Measurements from ENCODE around the gene KCNA3. TPM values are rescaled to one million over a fixed set of nuclear protein-coding genes. Genes with fewer than 3 reads are reported as not detected.
A peak's percentile ranks its signal among the peaks of the same experiment; 100 is the strongest.

The KCNA3 gene
- total and polyA plus RNA-seq, 4 experiments from 2014 or later = 88.7 to 124 (median 110) TPM

DNA sequence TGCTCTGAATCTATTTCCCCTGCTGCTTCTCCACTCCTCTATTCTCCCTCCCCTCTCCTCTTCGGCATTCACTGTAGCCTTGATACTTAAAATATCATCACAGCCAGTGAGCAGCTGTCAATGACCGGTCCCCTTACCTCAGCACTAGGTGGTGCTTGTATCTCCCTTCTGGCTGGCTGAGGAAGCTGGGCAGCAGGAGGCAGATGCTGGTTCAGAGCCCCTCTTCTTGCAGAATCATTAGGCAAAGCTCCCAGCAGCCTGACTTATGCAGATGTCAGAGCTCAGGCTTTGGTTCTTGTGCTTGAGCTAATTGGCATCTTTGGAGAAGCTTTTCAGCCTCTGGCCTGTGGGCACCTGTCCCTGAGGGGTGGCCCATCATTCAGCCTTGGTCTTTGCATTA is 36.7 kb downstream of the KCNA3 start:
- peaks cover 11 to 96% (median 84%) of the 10 kb centered on the region in 4 donors for H3K4me1 Mint-ChIP-seq
- POLR2A ChIA-PET (ENCODE audit: partially characterized antibody) = interaction anchor here (0.5 to 27.3 kb wide), 4 partner anchors 11 to 189 kb away, joined by 3 to 993 read pairs (median 156); partner anchors contain the start of gene KCNA3
- peaks cover 2 to 16% (median 9%) of the 10 kb centered on the region in 8 donors for H3K9me3 Mint-ChIP-seq
- peak overlapping the region in 6 of 7 donors; percentile 78 to 94 (median 89) for H3K27ac Mint-ChIP-seq
- H3K9me3 ChIP-seq (ENCODE audit: control insufficient read depth in 1 of 2, low read length in 2 of 2) = no peaks in the 10 kb centered on the region
- no peaks in the 10 kb centered on the region for H3K27me3 Mint-ChIP-seq
- H3K27ac ChIP-seq (ENCODE audit: low read depth, low read length) = peak overlapping the region; percentile 4
- peaks cover 6 to 12% of the 10 kb centered on the region in 2 donors for H3K36me3 Mint-ChIP-seq
- CTCF ChIA-PET (ENCODE audit: partially characterized antibody) = interaction anchor here (1.0 to 12.6 kb wide), 7 partner anchors 9 to 127 kb away, joined by 3 to 179 read pairs (median 3); partner anchors contain the start of gene KCNA3
- intact Hi-C loops (cut with micrococcal nuclease) = loop anchor here (10.0 kb wide), 1 partner anchor 327 kb away; the partner anchor contains the start of gene LRIF1
- peaks cover 99% of the 10 kb centered on the region for H3K4me1 ChIP-seq (ENCODE audit: insufficient read depth, low read length)
- H3K27me3 ChIP-seq (ENCODE audit: insufficient read depth, low read length) = no peaks in the 10 kb centered on the region
- no peak for DNase-seq
- H3K4me3 Mint-ChIP-seq = peak overlapping the region in 5 of 8 donors; percentile 10 to 74 (median 41)
- no peak overlapping the region for H3K4me3 ChIP-seq (ENCODE audit: low read length in 2 of 2)
- no peaks in the 10 kb centered on the region for H3K36me3 ChIP-seq (ENCODE audit: insufficient read depth, low read length)

DNA sequence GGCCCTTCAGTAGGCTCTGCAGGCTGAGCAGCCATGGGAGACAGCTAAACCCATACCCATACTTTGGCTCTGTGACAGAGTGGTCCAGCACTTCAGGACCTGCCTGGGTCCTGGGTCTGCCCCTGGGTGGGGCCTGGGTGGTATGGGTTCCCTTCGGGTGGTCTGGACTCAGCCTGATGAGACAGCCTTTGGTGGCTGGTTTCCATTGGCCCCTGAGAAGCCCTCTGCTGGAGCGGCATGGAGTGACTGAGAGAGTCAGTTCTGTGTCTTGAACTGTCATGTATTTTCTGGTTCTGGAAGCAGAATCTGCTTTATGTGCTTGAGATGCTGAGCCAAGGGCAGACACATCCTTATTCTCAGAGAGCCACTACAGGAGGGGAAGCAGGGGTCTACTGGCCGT is 37.3 kb downstream of the KCNA3 start:
- DNase-seq = no peak
- H3K27me3 Mint-ChIP-seq = no peaks in the 10 kb centered on the region
- Histone ChIP-seq H3K27ac (ENCODE audit: low read depth, low read length) (peak overlapping the region; percentile 34), H3K36me3 (ENCODE audit: insufficient read depth, low read length) (no peaks in the 10 kb centered on the region), H3K4me1 (ENCODE audit: insufficient read depth, low read length) (peaks cover 99% of the 10 kb centered on the region), H3K27me3 (ENCODE audit: insufficient read depth, low read length) (no peaks in the 10 kb centered on the region), H3K4me3 (ENCODE audit: low read length in 2 of 2) (no peak overlapping the region), H3K9me3 (ENCODE audit: control insufficient read depth in 1 of 2, low read length in 2 of 2) (no peaks in the 10 kb centered on the region)
- peak overlapping the region in 6 of 7 donors; percentile 78 to 94 (median 89) for H3K27ac Mint-ChIP-seq
- peak overlapping the region in 6 of 8 donors; percentile 4 to 74 (median 38) for H3K4me3 Mint-ChIP-seq
- ChIA-PET CTCF (ENCODE audit: partially characterized antibody) (interaction anchor here (1.5 to 12.6 kb wide), 4 partner anchors 9 to 128 kb away, joined by 3 to 179 read pairs (median 54); partner anchors contain the start of gene KCNA3), POLR2A (ENCODE audit: partially characterized antibody) (interaction anchor here (0.6 to 27.3 kb wide), 4 partner anchors 11 to 298 kb away, joined by 3 to 993 read pairs (median 156); partner anchors contain the start of genes KCNA3 and RBM15)
- H3K4me1 Mint-ChIP-seq = peaks cover 11 to 92% (median 79%) of the 10 kb centered on the region in 4 donors
- peaks cover 6 to 12% of the 10 kb centered on the region in 2 donors for H3K36me3 Mint-ChIP-seq
- intact Hi-C loops (cut with micrococcal nuclease) = loop anchor here (2.0 to 10.0 kb wide), 2 partner anchors 19 to 327 kb away; partner anchors contain the start of gene LRIF1
- H3K9me3 Mint-ChIP-seq = peaks cover 2 to 16% (median 8%) of the 10 kb centered on the region in 8 donors

DNA sequence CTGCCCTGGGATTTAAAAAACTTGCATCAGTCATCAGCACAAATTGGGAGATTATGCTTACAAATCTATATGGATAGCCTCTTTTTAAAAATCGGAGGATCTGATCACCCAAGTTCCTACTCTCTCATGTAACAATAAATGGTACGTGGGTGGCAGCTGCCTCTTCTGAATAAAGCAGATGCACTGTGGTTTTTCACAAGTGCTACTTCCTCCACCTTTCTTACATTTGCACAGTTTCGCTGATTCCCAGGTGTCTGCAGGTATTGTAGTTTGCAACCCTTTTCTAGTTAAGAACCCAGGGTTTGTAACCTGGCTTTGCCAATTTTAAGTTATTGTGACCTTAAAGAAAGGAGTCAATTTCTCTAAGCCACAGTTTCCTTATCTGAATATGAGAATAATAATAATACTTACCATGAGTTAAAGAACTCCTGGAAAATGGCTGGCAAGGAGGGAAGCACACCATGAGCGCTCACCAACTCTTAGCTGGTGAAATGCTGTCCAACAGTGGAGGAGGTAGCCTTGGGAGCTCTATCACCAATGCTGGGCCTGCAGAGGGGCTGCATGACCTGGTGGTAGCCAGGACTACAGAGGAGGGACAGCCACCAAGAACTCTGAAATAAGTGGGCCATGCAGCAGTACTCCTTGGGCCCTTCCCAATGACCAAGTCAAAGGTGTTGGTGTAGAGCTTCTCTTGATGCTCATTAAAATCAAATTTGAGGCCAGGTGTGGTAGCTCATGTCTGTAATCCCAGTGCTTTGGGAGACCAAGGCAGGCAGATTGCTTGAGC is 38.4 kb downstream of the KCNA3 start:
- CTCF ChIA-PET (ENCODE audit: partially characterized antibody) = interaction anchor here (1.1 to 12.6 kb wide), 6 partner anchors 10 to 129 kb away, joined by 3 to 179 read pairs (median 24); partner anchors contain the start of gene KCNA3
- H3K27ac Mint-ChIP-seq = peak overlapping the region in 3 of 7 donors; percentile 91 to 95 (median 94)
- Histone ChIP-seq H3K27ac (ENCODE audit: low read depth, low read length) (peak overlapping the region; percentile 74), H3K4me1 (ENCODE audit: insufficient read depth, low read length) (peaks cover 99% of the 10 kb centered on the region), H3K4me3 (ENCODE audit: low read length in 2 of 2) (peak overlapping the region in 1 of 2 donors; percentile 8), H3K9me3 (ENCODE audit: control insufficient read depth in 1 of 2, low read length in 2 of 2) (no peaks in the 10 kb centered on the region), H3K27me3 (ENCODE audit: insufficient read depth, low read length) (no peaks in the 10 kb centered on the region), H3K36me3 (ENCODE audit: insufficient read depth, low read length) (no peaks in the 10 kb centered on the region)
- H3K27me3 Mint-ChIP-seq = no peaks in the 10 kb centered on the region
- H3K4me1 Mint-ChIP-seq = peaks cover 2 to 81% (median 71%) of the 10 kb centered on the region in 4 donors
- peak; percentile 37 to 52 (median 46) for DNase-seq
- POLR2A ChIA-PET (ENCODE audit: partially characterized antibody) = interaction anchor here (0.6 to 27.3 kb wide), 10 partner anchors 9 to 328 kb away, joined by 3 to 993 read pairs (median 4); partner anchors contain the start of genes KCNA3 and RBM15
- peak overlapping the region; percentile 48 to 84 (median 74) for H3K4me3 Mint-ChIP-seq
- peaks cover under 1 to 12% (median 6%) of the 10 kb centered on the region in 8 donors for H3K9me3 Mint-ChIP-seq
- intact Hi-C loops (cut with micrococcal nuclease) = loop anchor here (1.0 to 10.0 kb wide), 3 partner anchors 11 to 328 kb away; partner anchors contain the start of gene LRIF1
- H3K36me3 Mint-ChIP-seq = peaks cover 3 to 12% of the 10 kb centered on the region in 2 donors

DNA sequence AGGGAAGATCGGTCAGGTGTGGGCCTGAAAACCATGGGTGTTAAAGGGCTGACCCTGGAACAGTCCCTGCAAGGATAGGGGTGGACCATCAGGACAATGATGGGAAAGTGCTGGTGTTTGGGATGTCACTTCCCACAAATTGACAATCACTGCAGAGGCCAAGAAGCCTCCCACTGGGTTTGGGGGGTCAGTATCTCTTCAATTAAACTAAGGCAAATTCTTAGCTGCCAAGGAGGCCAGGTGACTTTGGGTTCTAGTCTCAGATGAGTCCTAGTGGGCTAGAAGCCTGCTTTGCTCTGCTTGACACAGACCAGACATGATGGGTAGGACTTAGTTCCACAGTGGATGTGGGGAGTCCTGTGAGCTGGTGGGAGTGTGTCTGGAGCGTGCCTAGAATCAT is 39.3 kb downstream of the KCNA3 start:
- no peak for DNase-seq
- no peaks in the 10 kb centered on the region for H3K36me3 ChIP-seq (ENCODE audit: insufficient read depth, low read length)
- H3K4me1 ChIP-seq (ENCODE audit: insufficient read depth, low read length) = peaks cover 100% of the 10 kb centered on the region
- ChIA-PET POLR2A (ENCODE audit: partially characterized antibody) (interaction anchor here (0.7 to 27.3 kb wide), 16 partner anchors 8 to 1087 kb away, joined by 3 to 993 read pairs (median 3); partner anchors contain the start of genes GNAI3 and KCNA3), CTCF (ENCODE audit: partially characterized antibody) (interaction anchor here (0.9 to 12.6 kb wide), 8 partner anchors 11 to 146 kb away, joined by 3 to 179 read pairs (median 11); partner anchors contain the start of gene KCNA3)
- H3K4me3 Mint-ChIP-seq = peak overlapping the region in 7 of 8 donors; percentile 62 to 84 (median 74)
- H3K36me3 Mint-ChIP-seq = peaks cover 2 to 10% of the 10 kb centered on the region in 2 donors
- peaks cover 0 to 10% (median 4%) of the 10 kb centered on the region in 8 donors for H3K9me3 Mint-ChIP-seq
- H3K27ac Mint-ChIP-seq = peak overlapping the region in 3 of 7 donors; percentile 91 to 95 (median 94)
- H3K27me3 ChIP-seq (ENCODE audit: insufficient read depth, low read length) = no peaks in the 10 kb centered on the region
- H3K27ac ChIP-seq (ENCODE audit: low read depth, low read length) = peak overlapping the region; percentile 74
- intact Hi-C loops (cut with micrococcal nuclease) = loop anchor here (10.0 kb wide), 1 partner anchor 329 kb away; the partner anchor contains the start of gene LRIF1
- H3K9me3 ChIP-seq (ENCODE audit: control insufficient read depth in 1 of 2, low read length in 2 of 2) = no peaks in the 10 kb centered on the region
- H3K27me3 Mint-ChIP-seq = no peaks in the 10 kb centered on the region
- H3K4me3 ChIP-seq (ENCODE audit: low read length in 2 of 2) = peak overlapping the region in 1 of 2 donors; percentile 8
- H3K4me1 Mint-ChIP-seq = peaks cover 0 to 74% (median 67%) of the 10 kb centered on the region in 4 donors

DNA sequence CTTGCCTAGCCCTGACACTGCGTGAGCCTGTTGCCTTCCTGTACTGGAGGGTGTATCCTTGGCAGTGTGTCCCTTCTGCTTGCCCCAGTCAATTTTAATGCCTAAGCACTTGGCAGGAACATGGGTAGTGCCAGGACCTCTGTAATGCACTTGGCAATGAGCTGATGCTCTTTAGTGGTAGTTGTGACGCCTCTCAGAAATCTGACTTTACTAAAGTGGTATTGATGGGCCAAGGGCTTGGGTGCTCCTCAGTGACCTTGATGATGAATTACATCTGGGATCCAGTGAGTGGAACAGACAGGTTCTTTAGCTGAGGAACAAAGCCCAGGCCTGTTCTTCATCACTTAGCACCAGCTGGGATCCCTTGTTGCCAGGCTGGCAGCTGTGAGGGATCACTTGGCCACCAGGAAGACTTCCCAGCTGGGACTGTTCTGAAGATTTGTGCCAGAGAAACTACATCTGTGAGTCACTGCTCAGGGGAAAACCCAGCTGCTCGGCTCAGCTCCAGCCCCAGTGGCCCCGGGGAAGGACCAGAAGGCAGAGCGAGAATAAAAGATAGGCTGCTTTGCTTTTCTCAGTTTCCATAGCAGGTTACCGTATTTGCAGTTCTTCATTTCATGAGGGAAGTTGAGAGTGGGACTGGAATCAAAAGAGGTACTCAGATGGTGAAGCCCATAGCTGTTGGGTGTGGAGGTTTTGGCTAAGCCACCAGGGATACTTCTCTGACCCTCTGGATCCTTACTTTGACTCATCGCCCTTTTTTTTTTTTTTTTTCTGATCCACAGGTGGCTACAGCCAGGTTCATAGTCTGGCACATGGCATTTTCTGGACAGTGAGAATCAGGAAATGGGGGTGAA is 40.1 kb downstream of the KCNA3 start:
- no peaks in the 10 kb centered on the region for H3K27me3 Mint-ChIP-seq
- H3K4me1 Mint-ChIP-seq = peaks cover 2 to 68% (median 60%) of the 10 kb centered on the region in 4 donors
- Histone ChIP-seq H3K4me1 (ENCODE audit: insufficient read depth, low read length) (peaks cover 98% of the 10 kb centered on the region), H3K36me3 (ENCODE audit: insufficient read depth, low read length) (no peaks in the 10 kb centered on the region), H3K27me3 (ENCODE audit: insufficient read depth, low read length) (no peaks in the 10 kb centered on the region), H3K4me3 (ENCODE audit: low read length in 2 of 2) (peak overlapping the region; percentile 2 to 8), H3K27ac (ENCODE audit: low read depth, low read length) (peak overlapping the region; percentile 74), H3K9me3 (ENCODE audit: control insufficient read depth in 1 of 2, low read length in 2 of 2) (no peaks in the 10 kb centered on the region)
- H3K36me3 Mint-ChIP-seq = peaks cover 0 to 3% of the 10 kb centered on the region in 2 donors
- peak overlapping the region in 7 of 8 donors; percentile 62 to 84 (median 74) for H3K4me3 Mint-ChIP-seq
- peaks cover 0 to 3% (median 0%) of the 10 kb centered on the region in 8 donors for H3K9me3 Mint-ChIP-seq
- ChIA-PET POLR2A (ENCODE audit: partially characterized antibody) (interaction anchor here (0.6 to 27.3 kb wide), 18 partner anchors 8 to 1087 kb away, joined by 3 to 993 read pairs (median 3); partner anchors contain the start of genes GNAI3 and KCNA3), CTCF (ENCODE audit: partially characterized antibody) (interaction anchor here (0.7 to 12.6 kb wide), 11 partner anchors 7 to 152 kb away, joined by 3 to 179 read pairs (median 4); partner anchors contain the start of gene KCNA3)
- intact Hi-C loops (cut with micrococcal nuclease) = loop anchor here (1.0 to 10.0 kb wide), 3 partner anchors 34 to 330 kb away; partner anchors contain the start of gene LRIF1
- H3K27ac Mint-ChIP-seq = peak overlapping the region in 3 of 7 donors; percentile 91 to 95 (median 94)
- peak; percentile 42 to 87 (median 44) for DNase-seq

DNA sequence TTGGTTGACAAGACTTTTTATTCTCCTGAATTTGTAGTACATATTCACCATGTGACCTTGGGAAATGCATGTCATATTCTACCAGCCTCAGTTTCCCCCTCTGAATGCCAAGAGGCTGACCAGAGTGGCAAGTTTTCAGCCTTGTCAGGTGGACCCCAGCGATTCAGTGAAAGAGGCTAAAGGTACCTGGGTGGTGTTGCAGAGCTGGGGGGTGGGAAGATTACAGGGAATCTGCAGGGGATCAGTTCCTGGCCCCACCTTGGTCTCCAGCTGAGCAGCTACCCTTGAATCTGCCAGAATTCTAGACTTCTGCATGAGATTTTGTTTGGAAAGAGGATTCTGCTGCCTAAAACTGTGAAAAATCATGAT is 40.7 kb downstream of the KCNA3 start:
- Histone ChIP-seq H3K4me1 (ENCODE audit: insufficient read depth, low read length) (peaks cover 98% of the 10 kb centered on the region), H3K36me3 (ENCODE audit: insufficient read depth, low read length) (no peaks in the 10 kb centered on the region), H3K9me3 (ENCODE audit: control insufficient read depth in 1 of 2, low read length in 2 of 2) (no peaks in the 10 kb centered on the region), H3K27ac (ENCODE audit: low read depth, low read length) (peak overlapping the region; percentile 74), H3K4me3 (ENCODE audit: low read length in 2 of 2) (peak overlapping the region in 1 of 2 donors; percentile 2), H3K27me3 (ENCODE audit: insufficient read depth, low read length) (no peaks in the 10 kb centered on the region)
- POLR2A ChIA-PET (ENCODE audit: partially characterized antibody) = interaction anchor here (1.0 to 27.3 kb wide), 7 partner anchors 8 to 241 kb away, joined by 3 to 993 read pairs (median 5); partner anchors contain the start of gene KCNA3
- peak overlapping the region in 7 of 8 donors; percentile 62 to 84 (median 74) for H3K4me3 Mint-ChIP-seq
- no peak for DNase-seq
- peak overlapping the region in 3 of 7 donors; percentile 91 to 95 (median 94) for H3K27ac Mint-ChIP-seq
- peaks cover 7 to 67% (median 58%) of the 10 kb centered on the region in 4 donors for H3K4me1 Mint-ChIP-seq
- H3K9me3 Mint-ChIP-seq = no peaks in the 10 kb centered on the region
- no peaks in the 10 kb centered on the region for H3K27me3 Mint-ChIP-seq
- CTCF ChIA-PET (ENCODE audit: partially characterized antibody) = interaction anchor here (0.7 to 12.6 kb wide), 9 partner anchors 8 to 153 kb away, joined by 3 to 179 read pairs (median 6); partner anchors contain the start of gene KCNA3
- intact Hi-C loops (cut with micrococcal nuclease) = loop anchor here (1.0 to 10.0 kb wide), 3 partner anchors 34 to 331 kb away; partner anchors contain the start of gene LRIF1
- no peaks in the 10 kb centered on the region for H3K36me3 Mint-ChIP-seq

Measured in CD4-positive, alpha-beta memory T cell (primary cell).